SKM-1 treated with dmso at 0.1 percent for 144 hours (cell line): ENCODE data around the gene ERP44.
"Not testable (repeated sequence)": the region's sequence is repeated elsewhere in the genome, so short reads cannot be mapped to it uniquely, and the experiment has no call there.

ENCODE experiments used
- DNase-seq: peaks from one replicate; lab custom pipeline; 2025; ENCODE audit not compliant: unreplicated experiment; lab: John Stamatoyannopoulos, UW

The ERP44 gene

DNA sequence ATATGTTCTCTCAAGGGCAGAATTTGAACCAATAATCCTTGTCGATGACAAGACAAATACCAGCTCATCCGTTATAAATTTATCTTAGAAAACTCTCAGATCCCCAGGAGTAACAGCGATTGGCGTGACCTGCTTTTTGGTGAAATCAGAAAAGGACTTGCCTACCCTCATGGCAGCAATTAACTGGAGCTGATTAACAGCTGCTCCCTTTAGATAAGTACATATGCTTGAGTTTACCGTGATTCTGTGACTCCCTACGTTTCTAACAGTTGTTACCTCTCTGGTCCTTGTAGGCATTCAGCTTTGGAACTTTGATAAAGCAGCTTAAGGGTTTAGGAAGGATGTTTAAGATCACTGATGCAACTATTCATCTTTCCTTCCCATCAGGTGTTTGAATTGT lies 2.8 kb upstream of the ERP44 start:
- DNase-seq, result no peak

DNA sequence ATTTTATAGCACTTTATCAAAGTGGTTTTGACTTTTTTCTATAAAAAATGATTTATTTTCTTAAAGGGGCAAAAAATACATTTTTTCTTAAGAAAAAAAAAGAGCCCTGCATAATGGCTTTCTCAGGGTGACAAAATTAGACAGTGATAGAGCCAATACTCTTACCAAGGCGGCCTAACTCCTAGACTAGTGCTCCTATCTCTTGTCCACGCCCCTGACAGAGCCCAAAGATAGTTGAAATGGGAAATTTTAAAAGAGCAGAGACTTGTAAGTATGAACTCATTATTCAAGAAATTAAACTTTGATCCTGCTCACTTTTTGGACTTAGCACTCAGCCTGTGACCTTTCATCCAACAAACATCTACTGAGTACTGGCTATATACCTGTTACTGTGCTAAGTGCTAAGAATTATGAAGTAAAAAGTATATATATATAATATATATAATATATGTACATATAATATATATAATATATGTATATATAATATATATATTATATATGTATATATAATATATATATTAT lies 1.4 kb upstream of the ERP44 start:
- DNase-seq, result no peak

DNA sequence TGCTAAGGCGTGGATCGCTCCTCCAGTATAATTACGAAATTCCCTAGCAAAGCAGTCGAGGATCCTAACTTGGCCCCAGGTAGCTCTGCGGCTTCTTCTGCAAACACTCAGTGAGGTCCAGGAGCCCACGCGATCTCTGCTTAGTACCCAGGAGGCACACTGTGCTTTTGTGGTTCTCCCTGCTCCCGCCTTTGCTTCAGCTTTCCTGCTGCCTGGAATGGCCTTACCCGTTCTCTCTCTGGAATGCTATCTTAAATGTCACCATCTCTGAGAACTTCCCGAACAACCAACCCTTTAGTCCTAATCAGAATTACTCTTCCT lies 882 bp upstream of the ERP44 start:
- DNase-seq, result no peak

DNA sequence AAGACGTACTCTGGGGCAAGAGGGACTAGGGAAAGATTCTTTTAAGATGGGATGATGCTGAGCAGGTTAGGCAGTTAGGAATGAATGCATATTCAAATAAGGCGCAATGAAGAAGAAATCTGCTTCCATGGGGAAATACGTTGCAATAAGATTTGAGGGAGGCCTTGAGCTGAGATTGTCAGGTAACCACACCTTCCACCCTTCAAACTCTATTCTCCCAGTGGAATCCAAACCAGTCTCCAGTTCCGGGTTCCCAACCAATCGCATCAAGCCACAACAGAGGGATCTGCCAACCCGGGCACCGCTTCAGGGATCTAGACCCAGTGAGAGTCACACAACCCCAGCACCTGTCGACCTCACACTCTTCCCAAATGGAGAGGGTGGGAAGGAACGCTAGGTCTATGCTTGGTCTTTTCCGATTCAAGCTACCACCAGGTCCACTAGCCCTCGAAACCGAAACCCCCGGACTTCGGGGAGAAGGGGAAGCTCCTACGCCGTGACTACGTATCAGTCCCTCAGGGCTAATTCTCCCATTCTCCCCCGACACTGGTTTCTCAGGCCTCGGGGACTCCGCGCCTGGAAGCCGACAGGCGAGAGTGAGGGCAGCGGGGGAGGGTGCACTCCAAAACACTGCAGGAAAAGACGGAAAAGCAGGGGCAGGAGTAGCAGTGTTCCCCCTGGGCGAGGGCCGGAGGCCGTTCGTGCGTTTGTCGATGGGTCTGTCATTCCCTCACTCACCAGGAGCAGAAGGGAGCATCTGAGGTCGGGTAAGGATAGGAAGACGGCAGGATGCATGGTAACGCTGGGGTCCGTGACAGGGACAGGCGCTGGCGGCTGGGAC lies 534 bp downstream of the ERP44 start:
- DNase-seq, result peak; percentile 26

DNA sequence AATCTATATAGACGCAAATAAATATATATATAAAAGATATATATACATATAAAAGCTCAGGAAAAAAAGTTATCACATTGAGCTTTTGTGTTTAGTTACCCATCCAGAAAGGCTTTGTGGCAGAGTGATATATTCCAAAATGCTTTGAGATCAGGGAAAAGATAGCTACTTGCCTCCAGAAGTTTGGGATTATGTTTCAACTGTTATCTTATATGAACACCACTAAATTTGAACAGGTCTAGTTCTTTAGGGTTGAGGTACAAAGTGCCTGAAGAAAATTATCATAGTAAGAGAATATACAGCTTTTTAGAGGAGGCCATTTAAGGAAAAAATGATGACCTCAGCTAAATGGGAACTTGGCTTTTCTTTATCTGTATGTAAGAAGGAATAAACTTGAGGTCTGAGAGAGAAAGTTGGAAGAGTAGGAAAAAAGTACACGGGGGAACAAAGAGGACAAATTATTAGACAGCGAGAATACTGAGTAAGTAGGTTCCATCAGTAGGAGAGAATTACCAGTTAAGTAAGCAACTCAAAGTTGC lies 2.4 kb downstream of the ERP44 start:
- no peak for DNase-seq

DNA sequence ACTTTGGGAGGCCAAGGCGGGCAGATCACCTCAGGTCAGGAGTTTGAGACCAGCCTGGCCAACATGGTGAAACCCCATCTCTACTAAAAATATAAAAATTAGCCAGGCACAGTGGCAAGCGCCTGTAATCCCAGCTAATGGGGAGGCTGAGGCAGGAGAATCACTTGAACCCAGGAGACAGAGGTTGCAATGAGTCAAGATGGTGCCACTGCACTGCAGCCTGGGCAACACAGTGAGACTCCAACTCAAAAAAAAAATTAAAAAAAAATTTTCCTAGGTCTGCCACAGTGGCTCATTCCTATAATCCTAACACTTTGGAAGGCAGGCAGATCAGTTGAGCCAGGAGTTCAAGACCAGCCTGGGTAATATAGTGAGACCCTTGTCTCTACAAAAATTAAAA lies 4.4 kb downstream of the ERP44 start:
- DNase-seq, result not testable (repeated sequence)

DNA sequence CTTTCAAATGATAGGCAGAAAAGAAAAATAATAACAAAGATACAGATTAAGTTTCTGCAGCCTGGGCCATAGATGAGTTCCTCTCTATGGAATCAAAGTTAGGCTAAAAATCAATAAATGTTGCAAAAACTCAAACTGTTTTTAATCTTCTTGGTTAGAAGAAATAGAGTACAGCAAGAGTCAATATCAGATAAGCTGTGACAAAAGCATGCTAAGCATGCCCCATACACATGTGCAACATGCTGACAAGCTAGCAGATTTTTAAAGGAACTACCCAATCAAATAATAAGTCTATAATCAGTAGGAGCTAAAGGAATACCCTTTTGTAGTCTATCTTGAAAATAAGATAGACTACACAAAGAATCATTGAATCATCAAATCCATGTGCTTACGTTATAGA lies 6.7 kb downstream of the ERP44 start:
- no peak for DNase-seq

DNA sequence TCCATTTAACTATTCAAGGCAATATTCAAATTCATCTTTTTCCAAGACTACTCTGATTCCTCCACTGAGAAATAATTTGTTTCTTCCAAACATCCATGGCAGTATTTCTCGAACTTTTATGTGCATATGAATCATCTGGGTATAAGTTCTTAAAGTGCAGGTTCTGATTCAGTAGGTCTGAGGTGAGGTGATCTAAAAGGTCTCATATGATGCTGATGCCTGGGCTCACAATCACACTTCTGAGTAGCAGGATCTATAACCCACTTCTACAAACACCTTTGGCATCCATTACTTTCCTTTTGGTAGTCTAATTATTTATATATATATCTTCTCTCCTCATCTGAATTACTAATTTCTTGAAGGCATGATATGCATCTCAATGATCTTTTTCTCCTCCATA lies 7.2 kb downstream of the ERP44 start:
- no peak for DNase-seq

DNA sequence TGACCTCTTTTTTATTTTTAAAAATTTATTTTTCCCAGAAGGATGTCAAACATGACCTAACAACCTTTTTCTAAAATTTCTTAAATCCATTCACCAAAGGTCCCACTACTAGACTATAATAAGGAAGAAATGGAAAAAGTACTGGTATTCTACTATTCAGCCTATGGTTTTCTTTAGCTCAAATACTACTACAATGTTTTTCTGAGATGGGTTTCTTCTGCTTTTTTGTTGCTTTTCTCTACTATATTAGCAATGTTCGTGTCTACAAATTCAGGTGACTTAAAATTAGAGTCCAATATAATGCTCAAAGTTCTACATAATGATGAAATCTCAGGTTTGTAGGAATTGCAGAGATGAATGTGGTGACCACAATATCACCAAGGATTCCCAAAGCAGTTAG lies 7.9 kb downstream of the ERP44 start:
- no peak for DNase-seq

DNA sequence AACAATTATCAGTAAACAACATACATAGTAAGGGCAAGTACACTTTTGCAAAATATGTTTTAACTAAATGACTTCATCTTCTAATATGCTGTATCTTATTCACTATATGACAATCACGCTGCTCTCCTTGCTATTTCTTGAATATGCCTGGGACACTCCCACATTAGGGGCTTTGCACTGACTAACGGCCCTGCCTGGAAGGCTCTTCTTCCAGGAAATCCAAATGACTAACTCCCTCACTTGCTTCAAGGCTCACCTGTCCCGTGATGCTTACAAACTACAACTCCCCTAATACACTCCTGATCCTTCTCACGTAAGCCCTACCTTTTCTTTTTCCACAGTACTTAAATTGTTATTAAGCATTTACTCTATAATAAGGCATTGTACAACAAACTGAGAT lies 10.6 kb downstream of the ERP44 start:
- DNase-seq, result no peak

DNA sequence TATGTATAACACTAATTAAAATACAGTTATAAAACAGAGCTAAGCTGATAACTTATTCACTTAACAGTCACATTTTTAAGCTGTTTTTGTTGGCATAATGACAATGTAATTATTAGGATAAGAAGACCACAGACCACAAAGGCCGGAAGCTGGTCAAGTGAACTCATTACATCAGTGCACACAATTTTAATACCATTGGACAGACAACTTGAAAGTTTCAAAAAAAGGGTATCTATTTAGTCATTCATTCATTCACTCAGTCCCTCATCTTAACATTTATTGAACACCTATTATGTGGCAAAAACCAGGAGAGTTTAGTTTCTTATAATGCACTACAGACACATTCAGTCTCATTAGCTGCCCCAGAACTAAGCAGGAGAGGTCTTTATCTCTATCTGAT lies 11.6 kb downstream of the ERP44 start:
- no peak for DNase-seq

DNA sequence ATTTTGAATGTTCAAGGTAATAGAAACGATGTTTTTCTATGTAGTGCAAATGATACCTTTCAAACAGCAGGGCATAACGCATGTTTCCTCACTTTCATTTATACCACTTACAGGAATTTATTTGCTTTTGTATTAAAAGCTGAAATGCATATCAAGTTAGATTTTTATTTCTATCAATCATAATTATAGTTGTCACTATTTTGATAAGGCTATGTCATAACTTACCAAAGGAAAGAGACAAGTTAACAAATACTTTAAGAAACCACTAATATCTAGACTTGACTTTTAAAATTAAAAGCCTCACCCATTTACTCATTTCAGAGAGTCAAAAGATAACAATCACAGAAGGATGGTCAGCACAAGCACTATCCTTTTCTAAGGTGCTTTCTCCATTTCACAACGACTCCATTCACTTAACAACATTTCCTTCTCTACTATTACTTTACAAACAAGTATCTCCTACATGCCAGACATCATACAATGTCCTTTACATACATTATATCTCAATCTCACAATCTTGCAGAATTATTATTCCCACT lies 12.6 kb downstream of the ERP44 start:
- DNase-seq, result no peak

DNA sequence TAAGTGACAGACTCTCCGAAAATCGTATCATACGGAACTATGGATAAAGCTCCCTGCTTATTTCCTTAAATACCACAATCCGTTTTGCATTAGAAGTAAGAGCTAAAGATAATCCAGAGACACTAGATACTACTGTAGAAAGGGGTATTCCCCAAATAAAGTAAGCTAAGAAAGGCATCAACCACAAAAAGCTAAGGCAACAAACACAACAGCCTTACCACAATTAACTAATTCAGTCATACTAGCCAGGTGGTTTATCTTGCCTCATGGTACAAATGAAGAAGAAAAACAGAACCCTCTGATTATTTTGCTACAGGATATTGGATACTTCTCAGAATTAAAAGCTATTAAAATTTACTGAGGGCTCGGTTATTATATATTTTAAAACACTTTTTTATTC lies 14.1 kb downstream of the ERP44 start:
- no peak for DNase-seq

DNA sequence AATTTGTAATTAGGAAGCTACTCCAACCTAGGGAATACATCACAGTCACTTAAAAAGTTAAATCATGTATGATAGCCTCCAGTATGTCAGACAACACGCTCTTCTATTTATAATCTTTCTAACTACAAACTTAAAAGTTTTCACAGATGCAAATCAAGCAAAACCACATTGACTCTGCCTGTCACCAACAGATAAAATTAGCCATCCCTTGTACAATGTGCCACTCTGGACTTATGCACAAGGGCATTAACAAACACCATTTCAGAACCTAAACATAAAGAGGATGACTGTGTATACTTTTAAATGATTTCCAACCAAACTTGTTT lies 14.7 kb downstream of the ERP44 start:
- no peak for DNase-seq

DNA sequence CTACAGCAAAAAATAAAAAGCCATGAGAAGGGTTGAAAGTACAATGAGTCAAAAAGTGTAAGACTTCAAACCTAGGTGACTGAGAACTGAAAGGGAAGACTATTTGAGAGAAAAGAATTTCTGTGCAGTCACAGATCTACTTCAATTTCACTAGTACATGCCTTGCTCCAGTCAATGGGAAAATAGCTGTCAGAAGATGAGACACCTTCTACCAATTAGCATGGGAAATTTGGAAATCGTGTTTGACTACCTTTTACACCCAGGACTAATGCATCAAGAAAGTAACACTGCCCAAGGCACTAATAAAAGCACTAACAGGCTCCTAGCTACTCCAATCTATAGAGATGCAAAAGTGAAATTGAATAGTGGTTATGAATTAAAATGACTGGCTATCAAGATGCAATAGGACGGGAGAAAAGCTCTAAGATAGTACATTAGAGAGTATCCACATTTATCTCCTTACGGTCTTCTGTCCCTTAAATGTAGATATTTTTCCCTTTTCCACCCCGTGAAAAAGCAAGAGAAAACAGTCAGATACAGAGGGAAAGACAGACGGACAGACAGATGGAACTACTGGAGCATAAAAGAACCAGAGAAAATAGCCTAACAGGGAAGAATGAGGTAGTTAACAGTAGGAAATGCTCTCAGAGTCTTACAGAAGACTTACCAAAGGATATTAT lies 15.2 kb downstream of the ERP44 start:
- no peak for DNase-seq

DNA sequence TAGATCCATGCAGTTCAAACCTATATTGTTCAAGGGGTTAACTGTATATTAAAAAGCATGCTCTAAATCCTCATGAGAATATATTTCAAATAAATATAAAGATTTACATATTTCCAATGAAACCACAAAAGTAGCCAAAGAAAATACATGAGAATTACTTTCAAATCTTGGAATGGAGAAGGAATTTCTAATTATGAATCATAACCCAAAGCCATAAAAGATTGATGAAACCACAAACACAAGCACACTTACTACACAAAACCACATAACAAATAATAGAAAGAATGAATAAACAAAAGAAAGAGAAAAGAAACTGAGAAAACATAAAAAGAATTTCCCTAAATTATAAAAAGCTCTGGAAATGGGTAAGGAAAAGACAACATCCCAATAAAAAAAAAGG lies 16.0 kb downstream of the ERP44 start:
- DNase-seq, result no peak

DNA sequence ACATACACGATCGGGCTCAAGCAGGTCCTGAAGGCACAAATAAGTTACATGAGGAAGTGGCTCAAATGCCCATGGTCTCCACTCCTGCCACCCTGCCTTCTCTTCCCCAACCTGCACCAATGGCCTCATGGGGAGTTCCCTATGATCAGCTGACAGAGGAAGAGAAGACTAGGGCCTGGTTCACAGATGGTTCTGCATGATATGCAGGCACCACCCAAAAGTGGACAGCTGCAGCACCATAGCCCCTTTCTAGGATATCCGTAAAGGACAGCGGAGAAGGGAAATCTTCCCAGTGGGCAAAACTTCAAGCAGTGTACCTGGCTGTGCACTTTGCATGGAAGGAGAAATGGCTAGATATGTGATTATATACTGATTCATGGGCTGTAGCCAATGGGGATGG lies 22.5 kb downstream of the ERP44 start:
- not testable (repeated sequence) for DNase-seq

DNA sequence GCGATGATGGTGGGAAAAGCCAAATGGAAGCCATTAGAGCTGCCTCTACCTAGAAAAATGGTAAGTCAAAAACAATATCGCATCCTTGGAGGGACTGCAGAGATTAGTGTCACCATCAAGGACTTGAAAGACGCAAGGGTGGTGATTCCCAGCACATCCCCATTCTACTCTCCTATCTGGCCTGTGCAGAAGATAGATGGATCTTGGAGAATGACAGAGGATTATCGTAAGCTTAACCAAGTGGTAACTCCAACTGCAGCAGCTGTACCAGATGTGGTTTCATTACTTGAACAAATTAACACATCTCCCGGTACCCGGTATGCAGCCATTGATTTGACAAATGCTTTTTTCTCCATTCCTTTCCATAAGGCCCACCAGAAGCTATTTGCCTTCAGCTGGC lies 23.8 kb downstream of the ERP44 start:
- no peak for DNase-seq

DNA sequence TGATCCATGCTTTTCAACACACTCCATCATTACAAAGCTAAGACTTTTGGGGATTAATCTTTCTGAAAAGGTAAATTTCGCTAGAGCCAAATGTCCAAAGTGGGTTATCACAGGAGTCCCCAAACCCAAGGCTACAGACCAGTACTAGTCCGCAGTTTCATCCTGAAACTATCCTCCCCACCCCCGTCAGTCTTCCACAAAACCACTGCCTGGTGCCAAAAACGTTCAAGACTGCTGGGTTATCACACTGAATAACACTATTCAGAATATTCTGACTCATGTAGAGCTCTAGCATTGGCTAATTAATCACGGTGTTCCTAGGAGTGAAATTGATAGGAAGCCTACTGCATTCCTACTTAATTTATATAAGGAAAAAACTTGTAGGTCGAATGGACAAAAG lies 24.7 kb downstream of the ERP44 start:
- no peak for DNase-seq

DNA sequence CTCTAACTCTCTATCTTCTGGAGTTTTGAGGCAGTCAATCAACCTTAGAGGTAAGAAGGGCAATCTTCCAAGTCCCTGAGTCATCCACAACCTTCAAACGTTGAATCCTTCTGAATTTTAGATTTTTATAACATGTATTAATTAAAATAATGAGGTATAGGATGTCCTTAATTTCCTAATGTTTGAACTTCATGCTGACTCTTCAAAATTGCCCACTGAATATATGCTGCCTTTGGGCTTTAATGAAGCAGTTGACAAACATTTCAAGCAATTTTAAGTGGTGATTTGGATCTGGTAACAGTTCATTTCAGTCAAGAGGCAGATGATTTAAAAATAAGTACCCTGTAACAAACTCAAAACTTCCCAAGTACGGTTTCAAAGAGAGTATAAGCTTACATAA lies 26.0 kb downstream of the ERP44 start:
- DNase-seq, result no peak

DNA sequence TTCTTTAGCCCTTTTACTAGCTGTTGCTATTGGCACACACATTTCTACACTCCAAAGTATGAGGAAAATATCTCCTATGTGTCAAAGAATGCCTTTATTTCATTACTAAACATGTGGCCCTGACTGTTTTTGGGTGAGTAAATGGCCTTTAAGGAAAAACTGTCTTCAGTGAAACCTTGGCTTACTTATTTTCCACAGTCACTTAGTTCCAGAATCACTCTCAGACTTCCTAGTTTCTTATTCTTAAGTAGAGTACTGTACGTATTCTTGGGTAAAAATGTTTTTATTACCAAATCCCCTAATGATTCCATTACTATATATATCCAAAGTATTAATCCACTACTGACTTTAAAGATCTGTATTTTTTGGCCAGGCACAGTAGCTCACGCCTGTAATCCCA lies 27.5 kb downstream of the ERP44 start:
- DNase-seq, result no peak
